GM06990 (cell line): ENCODE data around the gene ELOVL1.

ENCODE experiments used
- DNase-seq: peaks from one replicate; pipeline ENCODE4 v3.0.0-alpha.2; 2011; ENCODE audit not compliant: insufficient read length; ENCODE audit errors: extremely low read depth
- H3K27me3 ChIP-seq: replicated peaks from 2 replicates; pipeline ENCODE4 v1.6.0; 2011; ENCODE audit warnings: low read length; ENCODE audit not compliant: control insufficient read depth, insufficient read depth
- H3K36me3 ChIP-seq: 2 replicates; pipeline ENCODE4 v1.5.1; 2011; ENCODE audit warnings: low read length; ENCODE audit not compliant: control insufficient read depth, insufficient read depth
- H3K4me3 ChIP-seq: replicated peaks from 2 replicates; pipeline ENCODE4 v1.5.1; 2011; ENCODE audit warnings: low read depth, mild to moderate bottlenecking, control low read depth, low read length
- TF ChIP-seq, protein P1 (sequence below): IDR thresholded peaks from 2 replicates; pipeline ENCODE4 v1.5.1; 2011; ENCODE audit warnings: low read length, control low read depth, mild to moderate bottlenecking, inconsistent platforms; ENCODE audit not compliant: insufficient read depth, poor library complexity, severe bottlenecking

ELOVL1 gene

GRCh38 chr1:43346636-43347035 lies 21.2 kb downstream of the ELOVL1 start:
- Histone ChIP-seq H3K27me3 (no peaks in the 10 kb centered on the region), H3K4me3 (no peak overlapping the region), H3K36me3 (no peaks in the 10 kb centered on the region)
- TF ChIP-seq, protein P1, sequence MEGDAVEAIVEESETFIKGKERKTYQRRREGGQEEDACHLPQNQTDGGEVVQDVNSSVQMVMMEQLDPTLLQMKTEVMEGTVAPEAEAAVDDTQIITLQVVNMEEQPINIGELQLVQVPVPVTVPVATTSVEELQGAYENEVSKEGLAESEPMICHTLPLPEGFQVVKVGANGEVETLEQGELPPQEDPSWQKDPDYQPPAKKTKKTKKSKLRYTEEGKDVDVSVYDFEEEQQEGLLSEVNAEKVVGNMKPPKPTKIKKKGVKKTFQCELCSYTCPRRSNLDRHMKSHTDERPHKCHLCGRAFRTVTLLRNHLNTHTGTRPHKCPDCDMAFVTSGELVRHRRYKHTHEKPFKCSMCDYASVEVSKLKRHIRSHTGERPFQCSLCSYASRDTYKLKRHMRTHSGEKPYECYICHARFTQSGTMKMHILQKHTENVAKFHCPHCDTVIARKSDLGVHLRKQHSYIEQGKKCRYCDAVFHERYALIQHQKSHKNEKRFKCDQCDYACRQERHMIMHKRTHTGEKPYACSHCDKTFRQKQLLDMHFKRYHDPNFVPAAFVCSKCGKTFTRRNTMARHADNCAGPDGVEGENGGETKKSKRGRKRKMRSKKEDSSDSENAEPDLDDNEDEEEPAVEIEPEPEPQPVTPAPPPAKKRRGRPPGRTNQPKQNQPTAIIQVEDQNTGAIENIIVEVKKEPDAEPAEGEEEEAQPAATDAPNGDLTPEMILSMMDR, result no peak
- DNase-seq, result no peak

DNA sequence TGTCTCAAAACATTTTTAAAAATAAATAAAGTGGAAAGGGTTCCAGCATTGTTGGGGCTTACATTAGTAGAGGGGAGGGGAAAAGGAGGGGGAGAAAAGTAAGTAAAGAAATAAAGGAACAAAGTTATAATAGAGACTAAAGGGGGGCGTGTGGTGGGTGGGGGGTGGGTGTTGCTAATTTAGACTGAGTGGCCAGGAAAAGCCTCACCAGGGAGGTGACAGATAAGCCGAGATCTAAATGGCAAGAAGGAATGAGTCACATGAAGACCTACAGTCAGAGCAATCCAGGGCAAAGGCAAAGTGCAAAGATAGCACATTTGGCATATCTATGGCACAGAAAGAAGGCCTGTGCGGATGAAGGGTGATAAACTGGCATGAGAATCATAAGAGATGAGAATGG lies 22.7 kb downstream of the ELOVL1 start:
- H3K27me3 ChIP-seq, result no peaks in the 10 kb centered on the region
- no peak for DNase-seq
- TF ChIP-seq, protein P1, result no peak
- H3K36me3 ChIP-seq, result no peaks in the 10 kb centered on the region
- H3K4me3 ChIP-seq, result no peak overlapping the region

DNA sequence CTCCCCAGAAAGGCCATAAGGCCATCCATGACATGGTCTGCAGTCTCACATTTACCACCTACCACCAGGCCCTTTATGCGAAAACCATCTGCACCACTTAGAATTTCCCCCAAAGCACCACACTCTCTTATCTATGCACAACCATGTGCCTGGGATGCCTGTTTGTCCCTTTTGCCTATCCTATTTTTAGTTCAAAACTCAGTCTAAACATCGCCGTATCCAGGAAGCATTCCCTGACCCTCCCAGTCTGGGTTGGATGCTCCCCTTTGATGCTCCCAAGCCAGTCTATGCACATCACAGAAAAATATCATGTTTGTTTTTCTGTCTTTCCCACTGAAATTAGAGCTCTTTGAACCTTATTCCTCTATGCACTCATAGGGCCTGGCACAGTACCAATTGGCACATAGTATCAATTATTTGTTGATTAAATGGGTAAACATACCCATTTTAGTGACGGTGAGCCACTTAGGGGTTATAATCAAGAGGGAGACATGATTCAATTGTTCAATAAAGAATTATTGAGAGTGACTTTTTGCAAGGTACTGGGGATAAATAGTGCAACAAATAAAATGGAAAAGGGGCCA lies 23.5 kb downstream of the ELOVL1 start:
- Histone ChIP-seq H3K4me3 (no peak overlapping the region), H3K27me3 (no peaks in the 10 kb centered on the region), H3K36me3 (no peaks in the 10 kb centered on the region)
- no peak for DNase-seq
- TF ChIP-seq, protein P1, result no peak

- H3K4me3 ChIP-seq, result no peak overlapping the region
- no peaks in the 10 kb centered on the region for H3K27me3 ChIP-seq
- TF ChIP-seq, protein P1, result no peak
Measured at GRCh38 chr1:43340559-43340958, 27.3 kb downstream of the ELOVL1 start.

DNA sequence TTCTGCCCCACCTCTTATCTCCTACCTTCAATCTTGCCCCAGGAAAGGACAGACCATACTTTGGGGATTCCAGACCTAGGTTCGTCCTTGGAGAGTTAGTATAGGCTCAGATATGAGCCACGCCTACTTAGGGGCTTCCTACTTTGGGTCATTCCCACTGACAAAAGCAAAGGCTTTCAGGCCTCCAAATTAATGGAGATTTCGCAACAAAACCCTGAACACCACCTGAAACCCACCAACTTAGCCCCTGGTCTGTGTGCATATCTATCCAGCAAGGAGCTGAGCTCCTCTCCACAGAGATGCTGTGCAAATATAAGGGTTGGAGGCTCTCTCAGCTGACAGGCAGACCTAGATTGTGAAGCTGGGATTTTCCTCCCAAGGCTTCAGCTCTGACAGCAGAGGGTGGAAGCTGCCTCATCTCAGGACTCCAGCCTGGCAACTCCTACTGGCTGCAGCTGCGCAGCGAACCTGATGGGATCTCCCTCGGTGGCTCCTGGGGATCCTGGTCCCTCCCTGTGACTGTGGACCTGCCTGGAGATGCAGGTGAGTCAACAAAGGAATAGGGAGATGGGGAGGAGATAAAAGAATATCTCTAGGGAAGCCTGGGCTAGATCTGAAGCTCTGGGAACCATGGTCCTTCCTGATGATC lies 28.1 kb downstream of the ELOVL1 start:
- TF ChIP-seq, protein P1, result no peak
- Histone ChIP-seq H3K36me3 (no peaks in the 10 kb centered on the region), H3K27me3 (no peaks in the 10 kb centered on the region), H3K4me3 (no peak overlapping the region)
- no peak for DNase-seq

More at GRCh38 chr1:43340559-43340958, 27.3 kb downstream of the ELOVL1 start:
- H3K36me3 ChIP-seq, result no peaks in the 10 kb centered on the region
- DNase-seq, result no peak
